Karpas-422 (cell line): ENCODE measurements around the gene JAKMIP1. TPM values are rescaled to one million over a fixed set of nuclear protein-coding genes. Genes with fewer than 3 reads are reported as not detected.

ENCODE experiments used
- DNase-seq: peaks from one replicate; pipeline ENCODE4 v3.0.0-alpha.2; 2015
- H2AFZ ChIP-seq: fragments of 200-600 bp; sonication (generic); 2 replicates; pipeline ENCODE4 v1.6.1; 2014; ENCODE audit warnings: antibody characterized with exemption, low read length, mixed read lengths
- H3K27ac ChIP-seq: fragments of 200-600 bp; sonication (generic); 2 replicates; pipeline ENCODE4 v1.5.1; 2014; ENCODE audit warnings: mild to moderate bottlenecking, low read length, moderate library complexity
- H3K27me3 ChIP-seq: fragments of 200-600 bp; sonication (generic); 2 replicates; pipeline ENCODE4 v1.6.1; 2014; ENCODE audit warnings: low read length, mixed read lengths
- H3K36me3 ChIP-seq: fragments of 200-600 bp; sonication (generic); 2 replicates; pipeline ENCODE4 v1.6.1; 2014; ENCODE audit warnings: low read length, mixed read lengths; ENCODE audit not compliant: insufficient read depth
- H3K4me1 ChIP-seq: fragments of 200-600 bp; sonication (generic); 2 replicates; pipeline ENCODE4 v1.6.1; 2014; ENCODE audit warnings: mild to moderate bottlenecking, low read length, mixed read lengths
- H3K4me2 ChIP-seq: fragments of 200-600 bp; sonication (generic); 2 replicates; pipeline ENCODE4 v1.6.1; 2014; ENCODE audit warnings: low read length, low read depth, mild to moderate bottlenecking; ENCODE audit not compliant: poor library complexity, severe bottlenecking
- H3K4me3 ChIP-seq: fragments of 200-600 bp; sonication (generic); 2 replicates; pipeline ENCODE4 v1.5.1; 2014; ENCODE audit warnings: mild to moderate bottlenecking, antibody characterized with exemption, low read length, mixed read lengths
- H3K79me2 ChIP-seq: fragments of 200-600 bp; sonication (generic); 2 replicates; pipeline ENCODE4 v1.6.1; 2014; ENCODE audit warnings: mild to moderate bottlenecking, low read length, mixed read lengths
- H3K9ac ChIP-seq: fragments of 200-600 bp; sonication (generic); 2 replicates; pipeline ENCODE4 v1.6.0; 2014; ENCODE audit warnings: low read length
- H3K9me2 ChIP-seq: fragments of 200-600 bp; sonication (generic), shearing (Covaris generic); replicated peaks from 2 replicates; pipeline ENCODE4 v1.6.0; 2014; ENCODE audit warnings: mild to moderate bottlenecking, low read length, moderate library complexity; ENCODE audit not compliant: insufficient read depth
- H3K9me3 ChIP-seq: fragments of 300-700, 200-600 bp; sonication (generic); 2 replicates; pipeline ENCODE4 v1.6.1; 2014; ENCODE audit warnings: low read length, mixed read lengths
- H4K20me1 ChIP-seq: fragments of 200-600 bp; sonication (generic); 2 replicates; pipeline ENCODE4 v1.6.1; 2014; ENCODE audit warnings: mild to moderate bottlenecking, antibody characterized with exemption, low read length, low read depth; ENCODE audit not compliant: insufficient read depth
- total RNA-seq: library from RNA; depleted of rRNA; stranded (reverse); fragments of >200 nt; shearing (Covaris generic); gene quantifications from 2 replicates; pipeline ENCODE4 v1.2.3, GENCODE V29; 2014; ENCODE audit warnings: low replicate concordance

Gene JAKMIP1
- total RNA-seq, 1 experiment from 2014 or later = not detected

DNA sequence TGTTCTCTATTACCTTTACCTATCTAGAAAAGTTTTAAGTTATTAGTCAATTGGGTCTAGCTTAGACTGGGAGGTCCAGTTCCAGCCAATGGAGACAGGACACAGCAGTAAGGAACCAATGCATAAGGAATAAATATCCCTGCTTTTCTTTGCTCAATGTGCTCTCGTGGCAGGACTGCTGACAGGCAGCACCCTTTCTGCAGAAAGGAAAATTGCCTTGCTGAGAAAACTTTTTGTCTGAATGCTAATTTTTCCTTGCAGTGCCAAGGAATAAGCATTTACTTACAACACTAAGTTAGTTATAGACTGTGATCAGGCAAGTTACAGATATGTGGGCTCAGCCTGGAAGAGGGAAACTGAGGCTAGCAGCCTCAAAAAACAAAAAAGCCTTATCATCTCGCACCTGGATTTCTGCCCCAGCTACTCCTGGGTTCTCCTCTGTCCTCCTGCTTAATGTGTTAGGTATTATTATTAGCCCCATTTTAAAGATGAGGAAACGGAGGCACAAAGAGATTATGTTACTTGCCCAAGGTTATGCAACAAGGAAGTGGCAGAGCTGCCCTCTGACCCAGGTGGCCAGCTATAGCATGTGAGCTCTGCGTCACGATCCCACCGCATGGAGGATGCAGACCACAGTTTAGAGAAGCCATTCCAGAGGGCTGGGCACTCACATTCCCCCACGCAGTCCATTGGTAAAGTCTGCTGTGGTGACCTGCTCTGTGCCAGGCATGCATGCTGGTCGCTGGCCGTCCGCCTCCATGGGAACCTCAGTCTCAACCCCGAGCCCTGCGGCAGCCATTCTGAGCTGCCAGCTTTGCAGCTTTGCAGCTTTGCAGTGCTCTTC, 141.6 kb downstream of the JAKMIP1 start:
- H3K4me2 ChIP-seq = no peak overlapping the region
- no peaks in the 10 kb centered on the region; the same call in 1 of the 2 replicates for H3K36me3 ChIP-seq
- no peak overlapping the region for H3K4me3 ChIP-seq
- no peaks in the 10 kb centered on the region for H3K4me1 ChIP-seq
- H3K27me3 ChIP-seq = no peaks in the 10 kb centered on the region
- peaks cover 35% of the 10 kb centered on the region for H3K9me3 ChIP-seq
- no peaks in the 10 kb centered on the region for H3K9me2 ChIP-seq
- DNase-seq = no peak
- no peak overlapping the region for H3K27ac ChIP-seq
- H3K79me2 ChIP-seq = no peaks in the 10 kb centered on the region
- no peak overlapping the region for H3K9ac ChIP-seq
- H2AFZ ChIP-seq = no peak overlapping the region
- H4K20me1 ChIP-seq = no peaks in the 10 kb centered on the region

- no peaks in the 10 kb centered on the region for H4K20me1 ChIP-seq
- DNase-seq = no peak
- H3K27me3 ChIP-seq = no peaks in the 10 kb centered on the region
- H3K4me2 ChIP-seq = no peak overlapping the region
- H3K27ac ChIP-seq = no peak overlapping the region
- no peaks in the 10 kb centered on the region for H3K79me2 ChIP-seq
- H2AFZ ChIP-seq = no peak overlapping the region
- no peaks in the 10 kb centered on the region for H3K4me1 ChIP-seq
- H3K36me3 ChIP-seq = no peaks in the 10 kb centered on the region; the same call in 1 of the 2 replicates
- H3K9me3 ChIP-seq = peaks cover 35% of the 10 kb centered on the region
- no peaks in the 10 kb centered on the region for H3K9me2 ChIP-seq
- H3K9ac ChIP-seq = no peak overlapping the region
- H3K4me3 ChIP-seq = no peak overlapping the region
Observed at GRCh38 chr4:6056976-6057766, 143.2 kb downstream of the JAKMIP1 start.

DNA sequence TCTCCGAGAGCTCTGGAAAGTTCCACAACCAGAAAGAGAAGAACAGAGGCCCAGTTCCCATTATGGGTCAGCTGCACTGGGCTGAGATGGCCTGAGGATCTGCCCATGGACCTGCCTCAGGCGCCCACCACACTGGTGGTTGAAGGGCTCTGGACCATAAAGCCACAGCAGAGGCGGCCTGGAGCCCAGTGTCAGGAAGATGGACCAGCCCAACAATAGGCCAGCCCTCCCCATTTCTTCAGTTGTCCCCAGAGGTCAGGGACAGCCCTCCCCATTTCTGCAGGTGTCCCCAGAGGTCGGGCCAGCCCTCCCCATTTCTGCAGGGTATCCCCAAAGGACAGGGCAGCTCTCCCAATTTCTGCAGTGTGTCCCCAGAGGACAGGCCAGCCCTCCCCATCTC, 144.9 kb downstream of the JAKMIP1 start:
- no peak overlapping the region for H3K4me3 ChIP-seq
- no peaks in the 10 kb centered on the region for H3K27me3 ChIP-seq
- H3K4me1 ChIP-seq = no peaks in the 10 kb centered on the region
- peaks cover 35% of the 10 kb centered on the region for H3K9me3 ChIP-seq
- no peaks in the 10 kb centered on the region for H3K79me2 ChIP-seq
- DNase-seq = no peak
- H2AFZ ChIP-seq = no peak overlapping the region
- no peak overlapping the region for H3K9ac ChIP-seq
- no peak overlapping the region for H3K4me2 ChIP-seq
- no peaks in the 10 kb centered on the region for H3K9me2 ChIP-seq
- H3K36me3 ChIP-seq = no peaks in the 10 kb centered on the region; the same call in 1 of the 2 replicates
- H3K27ac ChIP-seq = no peak overlapping the region
- no peaks in the 10 kb centered on the region for H4K20me1 ChIP-seq

- H3K9me2 ChIP-seq = no peaks in the 10 kb centered on the region
- H3K4me3 ChIP-seq = no peak overlapping the region
- no peak for DNase-seq
- H3K79me2 ChIP-seq = no peaks in the 10 kb centered on the region
- H2AFZ ChIP-seq = no peak overlapping the region
- no peak overlapping the region for H3K4me2 ChIP-seq
- H3K9me3 ChIP-seq = peaks cover 35% of the 10 kb centered on the region
- H3K4me1 ChIP-seq = no peaks in the 10 kb centered on the region
- H3K36me3 ChIP-seq = no peaks in the 10 kb centered on the region; the same call in 1 of the 2 replicates
- no peak overlapping the region for H3K9ac ChIP-seq
- no peaks in the 10 kb centered on the region for H3K27me3 ChIP-seq
- H3K27ac ChIP-seq = no peak overlapping the region
- H4K20me1 ChIP-seq = no peaks in the 10 kb centered on the region
Observed at GRCh38 chr4:6055030-6055429, 145.3 kb downstream of the JAKMIP1 start.

GRCh38 chr4:6054162-6054922, 146.0 kb downstream of the JAKMIP1 start:
- no peaks in the 10 kb centered on the region for H4K20me1 ChIP-seq
- no peaks in the 10 kb centered on the region for H3K27me3 ChIP-seq
- no peaks in the 10 kb centered on the region for H3K4me1 ChIP-seq
- no peaks in the 10 kb centered on the region for H3K9me2 ChIP-seq
- H3K27ac ChIP-seq = no peak overlapping the region
- no peak overlapping the region for H3K4me2 ChIP-seq
- H3K4me3 ChIP-seq = no peak overlapping the region
- H3K9me3 ChIP-seq = peaks cover 30% of the 10 kb centered on the region
- H3K9ac ChIP-seq = no peak overlapping the region
- DNase-seq = no peak
- no peaks in the 10 kb centered on the region for H3K79me2 ChIP-seq
- H2AFZ ChIP-seq = no peak overlapping the region
- no peaks in the 10 kb centered on the region; the same call in 1 of the 2 replicates for H3K36me3 ChIP-seq

GRCh38 chr4:6052679-6053078, 147.7 kb downstream of the JAKMIP1 start:
- H3K4me2 ChIP-seq = no peak overlapping the region
- no peak overlapping the region for H3K4me3 ChIP-seq
- peaks cover 16% of the 10 kb centered on the region for H3K9me3 ChIP-seq
- no peaks in the 10 kb centered on the region for H4K20me1 ChIP-seq
- H3K9me2 ChIP-seq = no peaks in the 10 kb centered on the region
- no peaks in the 10 kb centered on the region for H3K4me1 ChIP-seq
- no peak for DNase-seq
- H3K79me2 ChIP-seq = no peaks in the 10 kb centered on the region
- H3K36me3 ChIP-seq = no peaks in the 10 kb centered on the region; the same call in 1 of the 2 replicates
- no peak overlapping the region for H2AFZ ChIP-seq
- H3K27ac ChIP-seq = no peak overlapping the region
- H3K27me3 ChIP-seq = no peaks in the 10 kb centered on the region
- H3K9ac ChIP-seq = no peak overlapping the region

DNA sequence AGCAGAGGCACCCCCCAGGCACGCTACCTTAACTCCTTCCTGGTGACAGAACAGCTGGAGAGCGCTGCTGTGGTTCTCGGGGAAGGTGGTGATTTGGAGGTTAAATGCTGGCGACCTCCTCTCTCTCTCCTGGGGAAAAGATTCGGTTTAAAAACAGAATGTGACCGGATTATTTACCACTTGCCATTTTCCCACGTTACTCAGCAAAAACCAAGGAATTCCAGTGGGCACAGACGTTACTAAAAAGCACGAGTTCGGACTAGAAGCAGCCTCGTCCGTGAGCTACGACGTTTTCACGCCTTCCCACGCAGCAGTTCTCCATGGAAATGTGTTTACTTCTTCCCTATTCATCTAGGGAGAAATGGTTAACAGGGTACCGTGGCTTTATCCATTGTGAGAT, 149.8 kb downstream of the JAKMIP1 start:
- Histone ChIP-seq H3K9ac (no peak overlapping the region), H4K20me1 (no peaks in the 10 kb centered on the region), H2AFZ (no peak overlapping the region), H3K9me2 (no peaks in the 10 kb centered on the region), H3K9me3 (no peaks in the 10 kb centered on the region), H3K27ac (no peak overlapping the region), H3K79me2 (no peaks in the 10 kb centered on the region), H3K27me3 (no peaks in the 10 kb centered on the region), H3K36me3 (no peaks in the 10 kb centered on the region), H3K4me3 (no peak overlapping the region), H3K4me1 (no peaks in the 10 kb centered on the region), H3K4me2 (no peak overlapping the region)
- no peak for DNase-seq

DNA sequence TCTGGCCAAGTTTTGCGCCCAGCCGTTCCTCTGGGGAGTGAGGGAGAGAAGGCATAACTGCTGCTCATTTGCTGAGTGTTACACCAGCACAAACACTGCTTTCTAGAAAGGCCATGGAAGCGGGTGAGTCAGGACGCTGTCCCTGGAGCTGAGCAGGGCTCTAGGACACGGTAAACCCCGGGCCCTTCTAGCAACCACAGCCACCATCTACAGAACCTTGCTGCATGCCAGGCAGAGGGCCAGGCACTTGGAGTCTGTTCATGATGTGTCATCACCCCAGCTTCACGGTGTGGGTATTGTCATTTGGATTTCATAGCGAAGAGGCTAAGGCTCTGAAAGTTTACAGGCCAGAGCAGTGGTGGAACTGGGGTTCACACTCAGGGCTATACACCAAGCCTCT, 150.4 kb downstream of the JAKMIP1 start:
- no peaks in the 10 kb centered on the region for H3K27me3 ChIP-seq
- H3K4me2 ChIP-seq = no peak overlapping the region
- H3K9me2 ChIP-seq = no peaks in the 10 kb centered on the region
- no peaks in the 10 kb centered on the region for H3K79me2 ChIP-seq
- no peaks in the 10 kb centered on the region for H4K20me1 ChIP-seq
- H2AFZ ChIP-seq = no peak overlapping the region
- no peak overlapping the region for H3K27ac ChIP-seq
- no peak overlapping the region for H3K4me3 ChIP-seq
- no peak for DNase-seq
- H3K36me3 ChIP-seq = no peaks in the 10 kb centered on the region
- H3K9ac ChIP-seq = no peak overlapping the region
- H3K9me3 ChIP-seq = no peaks in the 10 kb centered on the region
- no peaks in the 10 kb centered on the region for H3K4me1 ChIP-seq
